PC-9 (cell line): ENCODE data around the gene TNFRSF4. TPM values are rescaled to one million over a fixed set of nuclear protein-coding genes. Genes with fewer than 3 reads are reported as not detected.

Experiments used
- BruUV-seq: library from RNA; stranded (reverse); fragments of 400-500 nt; replicated peaks from 2 replicates; lab custom pipeline; 2021; lab: Mats Ljungman, UMichigan
- CTCF ChIA-PET: fragments of 300-600 bp; sonication (Branson Sonifier 250); formaldehyde crosslinking; loops from one replicate; lab custom pipeline; 2022; ENCODE audit warnings: antibody characterized with exemption; lab: Charles Lee
- POLR2A ChIA-PET: fragments of 300-600 bp; sonication (Branson Sonifier 250); formaldehyde crosslinking; loops from one replicate; lab custom pipeline; 2022; ENCODE audit warnings: antibody characterized with exemption; ENCODE audit not compliant: unreplicated experiment; lab: Charles Lee
- DNase-seq, 2 experiments: peaks; one replicate each; pipeline versions ENCODE4 v3.0.0 to v3.0.0-alpha.2; 2015 to 2022; ENCODE audit warnings: mixed read lengths in 1 of 2
- H2AFZ ChIP-seq: fragments of 200-600 bp; sonication (generic); 2 replicates; pipeline ENCODE4 v1.8.1; 2017; ENCODE audit warnings: antibody characterized with exemption
- H3F3A ChIP-seq: fragments of 200-600 bp; sonication (generic); 2 replicates; pipeline ENCODE4 v1.8.1; 2017; ENCODE audit warnings: antibody characterized with exemption, mild to moderate bottlenecking, low read depth; ENCODE audit not compliant: insufficient read depth
- H3K27ac ChIP-seq: fragments of 200-600 bp; sonication (generic); 2 replicates; pipeline ENCODE4 v1.6.1; 2016; ENCODE audit warnings: mixed run types
- H3K27me3 ChIP-seq: fragments of 200-600 bp; sonication (generic); 2 replicates; pipeline ENCODE4 v1.6.1; 2016; ENCODE audit warnings: low read depth, mixed run types; ENCODE audit not compliant: insufficient read depth
- H3K36me3 ChIP-seq: fragments of 200-600 bp; sonication (generic); 2 replicates; pipeline ENCODE4 v1.6.1; 2016; ENCODE audit warnings: low read depth, mixed run types
- H3K4me1 ChIP-seq: fragments of 200-600 bp; sonication (generic); replicated peaks from 2 replicates; pipeline ENCODE4 v1.6.1; 2016; ENCODE audit warnings: mixed run types; ENCODE audit not compliant: insufficient read depth
- H3K4me2 ChIP-seq: fragments of 200-600 bp; sonication (generic); 2 replicates; pipeline ENCODE4 v1.6.1; 2017; ENCODE audit warnings: mixed run types
- H3K4me3 ChIP-seq: fragments of 200-600 bp; sonication (generic); 2 replicates; pipeline ENCODE4 v1.6.1; 2016; ENCODE audit warnings: mixed run types
- H3K79me2 ChIP-seq: fragments of 200-600 bp; sonication (generic); 2 replicates; pipeline ENCODE4 v1.6.1; 2017; ENCODE audit warnings: low read depth, mixed run types
- H3K9me2 ChIP-seq: fragments of 200-600 bp; sonication (generic); 2 replicates; pipeline ENCODE4 v1.8.1; 2017; ENCODE audit warnings: mild to moderate bottlenecking; ENCODE audit not compliant: insufficient read depth
- H3K9me3 ChIP-seq: fragments of 200-600 bp; sonication (generic); 2 replicates; pipeline ENCODE4 v1.8.1; 2016; ENCODE audit warnings: low read depth; ENCODE audit not compliant: insufficient read depth
- H4K20me1 ChIP-seq: fragments of 200-600 bp; sonication (generic); 2 replicates; pipeline ENCODE4 v1.8.1; 2017; ENCODE audit not compliant: insufficient read depth
- CTCF ChIP-seq: fragments of 200-600 bp; sonication (generic); conservative IDR thresholded peaks from 2 replicates; pipeline ENCODE4 v1.6.1; 2017; ENCODE audit warnings: mixed run types, antibody characterized with exemption, mild to moderate bottlenecking, moderate library complexity
- EZH2 ChIP-seq: fragments of 200-600 bp; sonication (generic); IDR thresholded peaks from 2 replicates; pipeline ENCODE4 v1.8.0; 2017; ENCODE audit warnings: antibody characterized with exemption, low read depth
- intact Hi-C: fragments of 100-400 bp; cut with micrococcal nuclease; formaldehyde crosslinking; loops from one replicate; pipeline ENCODE4 v1.10.0; 2022; ENCODE audit not compliant: unreplicated experiment
- total RNA-seq: library from RNA; stranded (reverse); gene quantifications from 2 replicates; pipeline ENCODE4 v1.2.3, GENCODE V29; 2021

TNFRSF4 gene
- total RNA-seq, 1 experiment from 2014 or later: 0.20 TPM

- Histone ChIP-seq H3K4me3 (no peak overlapping the region), H3K4me1 (no peaks in the 10 kb centered on the region), H4K20me1 (no peaks in the 10 kb centered on the region), H3F3A (0 out of 2 replicates have a peak, but pooled peaks cover 6% of the 10 kb centered on the region), H3K79me2 (no peaks in the 10 kb centered on the region), H2AFZ (no peak overlapping the region), H3K27me3 (no peaks in the 10 kb centered on the region), H3K9me2 (no peaks in the 10 kb centered on the region), H3K4me2 (no peak overlapping the region), H3K27ac (no peak overlapping the region), H3K9me3 (no peaks in the 10 kb centered on the region), H3K36me3 (no peaks in the 10 kb centered on the region)
- intact Hi-C loops: no loop called here
- DNase-seq: no peak
- BruUV-seq: no TSS peak
- TF ChIP-seq EZH2 (no peak), CTCF (no peak)
- POLR2A ChIA-PET: no interaction called here
- CTCF ChIA-PET: no interaction called here
These were observed 19.2 kb downstream of the TNFRSF4 start for GRCh38 chr1:1194723-1195122.

GRCh38 chr1:1191734-1192133 is 22.2 kb downstream of the TNFRSF4 start:
- POLR2A ChIA-PET: no interaction called here
- Histone ChIP-seq H3K36me3 (no peaks in the 10 kb centered on the region), H3K79me2 (no peaks in the 10 kb centered on the region), H3K9me3 (no peaks in the 10 kb centered on the region), H2AFZ (no peak overlapping the region), H3K4me3 (no peak overlapping the region), H3K9me2 (no peaks in the 10 kb centered on the region), H3K27me3 (no peaks in the 10 kb centered on the region), H3K27ac (no peak overlapping the region), H3F3A (0 out of 2 replicates have a peak, but pooled peaks cover 10% of the 10 kb centered on the region), H4K20me1 (no peaks in the 10 kb centered on the region), H3K4me2 (no peak overlapping the region), H3K4me1 (no peaks in the 10 kb centered on the region)
- no peak for DNase-seq
- CTCF ChIA-PET: no interaction called here
- intact Hi-C loops: no loop called here
- BruUV-seq: no TSS peak
- TF ChIP-seq EZH2 (no peak), CTCF (no peak)

- intact Hi-C loops: no loop called here
- CTCF ChIA-PET: no interaction called here
- H3K9me3 ChIP-seq: no peaks in the 10 kb centered on the region
These were observed 24.8 kb downstream of the TNFRSF4 start for GRCh38 chr1:1189111-1189510.

More at GRCh38 chr1:1189111-1189510, 24.8 kb downstream of the TNFRSF4 start:
- H3K36me3 ChIP-seq: no peaks in the 10 kb centered on the region
- DNase-seq: no peak
- BruUV-seq: no TSS peak
- TF ChIP-seq EZH2 (no peak), CTCF (no peak)
- H3F3A ChIP-seq: peaks cover 13% of the 10 kb centered on the region; the same call in 1 of the 2 replicates
- no peak overlapping the region for H2AFZ ChIP-seq
- no peak overlapping the region for H3K4me3 ChIP-seq
- no peak overlapping the region for H3K27ac ChIP-seq
- H3K4me2 ChIP-seq: no peak overlapping the region
- H4K20me1 ChIP-seq: no peaks in the 10 kb centered on the region
- H3K79me2 ChIP-seq: no peaks in the 10 kb centered on the region
- H3K4me1 ChIP-seq: peaks cover 3% of the 10 kb centered on the region; the same call in 1 of the 2 replicates
- POLR2A ChIA-PET: no interaction called here
- no peaks in the 10 kb centered on the region for H3K27me3 ChIP-seq
- H3K9me2 ChIP-seq: no peaks in the 10 kb centered on the region
